WTC11 (cell line): ENCODE results near the gene SLC17A5. TPM values are rescaled to one million over a fixed set of nuclear protein-coding genes. Genes with fewer than 3 reads are reported as not detected.

Source experiments
- ATAC-seq: fragments of 200-7000 bp; cut with Tn5 transposase; 2 replicates; pipeline ENCODE4 v1.10.0; 2021; ENCODE audit warnings: mild to moderate bottlenecking, moderate library complexity
- CTCF ChIA-PET: fragments of 300-600 bp; sonication (Branson Sonifier 250); formaldehyde crosslinking; loops from one replicate; lab custom pipeline; 2021; ENCODE audit warnings: antibody characterized with exemption; lab: Charles Lee
- POLR2A ChIA-PET: fragments of 350-600 bp; sonication (Branson Sonifier 250); formaldehyde crosslinking; loops from one replicate; lab custom pipeline; 2021; ENCODE audit warnings: antibody characterized with exemption; lab: Charles Lee
- DNase-seq: peaks from one replicate; pipeline ENCODE4 v3.0.0; 2021; ENCODE audit warnings: low spot score
- H3K27ac Mint-ChIP-seq: 2 replicates; pipeline ENCODE4 v1.8.0; 2021; ENCODE audit warnings: mixed read lengths
- H3K27me3 Mint-ChIP-seq: 2 replicates; pipeline ENCODE4 v1.8.0; 2021; ENCODE audit warnings: low read depth, mild to moderate bottlenecking, moderate library complexity, mixed read lengths
- H3K36me3 Mint-ChIP-seq: 2 replicates; pipeline ENCODE4 v1.8.0; 2021; ENCODE audit warnings: mixed read lengths
- H3K4me1 Mint-ChIP-seq: 2 replicates; pipeline ENCODE4 v1.8.0; 2022; ENCODE audit warnings: mixed read lengths
- H3K4me3 Mint-ChIP-seq: 2 replicates; pipeline ENCODE4 v1.8.0; 2021; ENCODE audit warnings: mild to moderate bottlenecking, moderate library complexity, mixed read lengths
- H3K9me3 Mint-ChIP-seq: 2 replicates; pipeline ENCODE4 v1.8.0; 2021; ENCODE audit warnings: mixed read lengths
- ATF3 ChIP-seq: sonication (generic); formaldehyde crosslinking; conservative IDR thresholded peaks from 2 replicates; pipeline ENCODE4 v1.8.1; 2022; ENCODE audit warnings: mild to moderate bottlenecking, missing genetic modification reagents
- ATF6 ChIP-seq: sonication (generic); formaldehyde crosslinking; IDR thresholded peaks from 2 replicates; pipeline ENCODE4 v1.8.1; 2023; ENCODE audit warnings: mild to moderate bottlenecking, missing genetic modification reagents
- CDX4 ChIP-seq: fragments of 250-450 bp; sonication (Bioruptor Pico); IDR thresholded peaks from 2 replicates; pipeline ENCODE4 v1.9.0; 2021; ENCODE audit warnings: moderate library complexity, mild to moderate bottlenecking, inconsistent platforms, borderline replicate concordance
- CREM ChIP-seq: sonication (generic); formaldehyde crosslinking; IDR thresholded peaks from 2 replicates; pipeline ENCODE4 v1.8.1; 2022; ENCODE audit warnings: mild to moderate bottlenecking, missing genetic modification reagents, moderate library complexity
- CTCF ChIP-seq: fragments of 200-600 bp; IDR thresholded peaks from 2 replicates; pipeline ENCODE4 v1.8.0; 2022; ENCODE audit warnings: antibody characterized with exemption
- ELF4 ChIP-seq: sonication (generic); formaldehyde crosslinking; IDR thresholded peaks from 2 replicates; pipeline ENCODE4 v1.8.1; 2022; ENCODE audit warnings: low read depth, mild to moderate bottlenecking, moderate library complexity, missing genetic modification reagents
- EMX1 ChIP-seq: fragments of 250-450 bp; sonication (Bioruptor Pico); IDR thresholded peaks from 2 replicates; pipeline ENCODE4 v1.8.0; 2021; ENCODE audit warnings: mild to moderate bottlenecking
- ERG ChIP-seq: fragments of 250-450 bp; sonication (Bioruptor Pico); IDR thresholded peaks from 2 replicates; pipeline ENCODE4 v1.8.0; 2021; ENCODE audit warnings: mild to moderate bottlenecking
- ESRRA ChIP-seq: sonication (generic); formaldehyde crosslinking; IDR thresholded peaks from 2 replicates; pipeline ENCODE4 v1.8.1; 2022; ENCODE audit warnings: mild to moderate bottlenecking, missing genetic modification reagents, borderline replicate concordance
- GABPB1 ChIP-seq: sonication (generic); formaldehyde crosslinking; IDR thresholded peaks from 2 replicates; pipeline ENCODE4 v1.8.1; 2023; ENCODE audit warnings: mild to moderate bottlenecking, missing genetic modification reagents
- GRHL2 ChIP-seq: fragments of 250-450 bp; sonication (Bioruptor Pico); IDR thresholded peaks from 2 replicates; pipeline ENCODE4 v1.8.0; 2022; ENCODE audit warnings: mild to moderate bottlenecking, moderate library complexity; ENCODE audit not compliant: insufficient replicate concordance, severe bottlenecking
- IRF1 ChIP-seq: sonication (generic); formaldehyde crosslinking; IDR thresholded peaks from 2 replicates; pipeline ENCODE4 v1.8.0; 2023; ENCODE audit warnings: missing genetic modification reagents
- IRF2 ChIP-seq: sonication (generic); formaldehyde crosslinking; IDR thresholded peaks from 2 replicates; pipeline ENCODE4 v1.8.0; 2022; ENCODE audit warnings: low read depth, missing genetic modification reagents, borderline replicate concordance
- MYBL2 ChIP-seq: sonication (generic); formaldehyde crosslinking; IDR thresholded peaks from 2 replicates; pipeline ENCODE4 v1.8.1; 2023; ENCODE audit warnings: mild to moderate bottlenecking, moderate library complexity, missing genetic modification reagents
- NR3C1 ChIP-seq: sonication (generic); formaldehyde crosslinking; conservative IDR thresholded peaks from 2 replicates; pipeline ENCODE4 v1.8.1; 2023; ENCODE audit warnings: low read depth, mild to moderate bottlenecking, missing genetic modification reagents
- OVOL2 ChIP-seq: fragments of 250-450 bp; sonication (Bioruptor Pico); IDR thresholded peaks from 2 replicates; pipeline ENCODE4 v1.9.0; 2021; ENCODE audit warnings: mild to moderate bottlenecking, borderline replicate concordance
- SMAD3 ChIP-seq: sonication (generic); formaldehyde crosslinking; IDR thresholded peaks from 2 replicates; pipeline ENCODE4 v1.8.0; 2022; ENCODE audit warnings: missing genetic modification reagents, mild to moderate bottlenecking, borderline replicate concordance
- SMAD4 ChIP-seq: sonication (generic); formaldehyde crosslinking; IDR thresholded peaks from 2 replicates; pipeline ENCODE4 v1.8.0; 2022; ENCODE audit warnings: mild to moderate bottlenecking, missing genetic modification reagents
- STAT6 ChIP-seq: sonication (generic); formaldehyde crosslinking; conservative IDR thresholded peaks from 2 replicates; pipeline ENCODE4 v1.8.1; 2023; ENCODE audit warnings: mild to moderate bottlenecking, low read depth, missing genetic modification reagents, moderate library complexity
- TEAD1 ChIP-seq: sonication (generic); formaldehyde crosslinking; IDR thresholded peaks from 2 replicates; pipeline ENCODE4 v1.8.0; 2022; ENCODE audit warnings: mild to moderate bottlenecking, missing genetic modification reagents
- ZMAT4 ChIP-seq: fragments of 250-450 bp; sonication (Bioruptor Pico); IDR thresholded peaks from 2 replicates; pipeline ENCODE4 v1.9.0; 2021; ENCODE audit warnings: mild to moderate bottlenecking
- ZNF138 ChIP-seq: sonication (generic); formaldehyde crosslinking; conservative IDR thresholded peaks from 2 replicates; pipeline ENCODE4 v1.8.1; 2022; ENCODE audit warnings: mild to moderate bottlenecking, moderate library complexity, missing genetic modification reagents
- ZNF219 ChIP-seq: sonication (generic); formaldehyde crosslinking; IDR thresholded peaks from 2 replicates; pipeline ENCODE4 v1.8.0; 2023; ENCODE audit warnings: missing genetic modification reagents, mild to moderate bottlenecking, borderline replicate concordance
- ZNF232 ChIP-seq: sonication (generic); formaldehyde crosslinking; IDR thresholded peaks from 2 replicates; pipeline ENCODE4 v1.8.0; 2022; ENCODE audit warnings: mild to moderate bottlenecking, missing genetic modification reagents
- ZNF416 ChIP-seq: fragments of 250-450 bp; sonication (Bioruptor Pico); IDR thresholded peaks from 2 replicates; pipeline ENCODE4 v1.9.0; 2021; ENCODE audit warnings: mild to moderate bottlenecking, inconsistent platforms
- total RNA-seq: library from RNA; stranded (reverse); gene quantifications from 3 replicates; pipeline ENCODE4 v1.2.3, GENCODE V29; 2021

Gene SLC17A5
- total RNA-seq, 1 experiment from 2014 or later = 9.3 TPM

GRCh38 chr6:73644030-73644429 lies 9.8 kb downstream of the SLC17A5 start:
- H3K36me3 Mint-ChIP-seq = peaks cover 17% of the 10 kb centered on the region
- no peak overlapping the region for H3K4me3 Mint-ChIP-seq
- DNase-seq = no peak
- no peaks in the 10 kb centered on the region for H3K27me3 Mint-ChIP-seq
- no peak for ATAC-seq
- no peak overlapping the region for H3K27ac Mint-ChIP-seq
- no peaks in the 10 kb centered on the region for H3K9me3 Mint-ChIP-seq
- POLR2A ChIA-PET = no interaction called here
- TF ChIP-seq IRF2 (CRISPR knock-in tag) (no peak), ZNF232 (CRISPR knock-in tag) (no peak), CTCF (no peak), TEAD1 (no peak), ZNF416 (no peak), SMAD4 (CRISPR knock-in tag) (no peak)
- TF ChIP-seq, all 79 proteins: peak for 0
- H3K4me1 Mint-ChIP-seq = peaks cover 11% of the 10 kb centered on the region
- CTCF ChIA-PET = interaction anchor here (0.6 kb wide), 1 partner anchor 9 kb away, joined by 3 read pairs; no protein-coding TSS in a partner anchor

GRCh38 chr6:73642530-73642929 lies 11.3 kb downstream of the SLC17A5 start:
- H3K27ac Mint-ChIP-seq = 0 out of 2 replicates have a peak overlapping the region, but pooled peaks have one; percentile 33
- peaks cover 11% of the 10 kb centered on the region for H3K4me1 Mint-ChIP-seq
- ChIA-PET CTCF (interaction anchor here (2.0 kb wide), 1 partner anchor 10 kb away, joined by 8 read pairs; no protein-coding TSS in a partner anchor), POLR2A (no interaction called here)
- H3K4me3 Mint-ChIP-seq = no peak overlapping the region
- TF ChIP-seq IRF1 = no peak
- no peak for TF ChIP-seq STAT6 (CRISPR knock-in tag)
- TF ChIP-seq CDX4 (CRISPR knock-in tag) = no peak
- TF ChIP-seq ATF3 (CRISPR knock-in tag) = no peak
- TF ChIP-seq ZNF219 (CRISPR knock-in tag) = no peak
- TF ChIP-seq MYBL2 (CRISPR knock-in tag) = no peak
- TF ChIP-seq ELF4 (CRISPR knock-in tag) = no peak
- TF ChIP-seq ESRRA (CRISPR knock-in tag) = no peak
- TF ChIP-seq SMAD3 (CRISPR knock-in tag) = no peak
- no peak for TF ChIP-seq EMX1 (CRISPR knock-in tag)
- no peak for TF ChIP-seq CREM
- no peak for TF ChIP-seq OVOL2 (CRISPR knock-in tag)
- TF ChIP-seq GABPB1 (CRISPR knock-in tag) = no peak
- TF ChIP-seq NR3C1 (CRISPR knock-in tag) = no peak
- no peak for TF ChIP-seq ZMAT4
- no peak for TF ChIP-seq GRHL2 (CRISPR knock-in tag)
- TF ChIP-seq ATF6 (CRISPR knock-in tag) = no peak
- TF ChIP-seq ZNF138 (CRISPR knock-in tag) = no peak
- TF ChIP-seq ERG (CRISPR knock-in tag) = no peak
- DNase-seq (no peak), ATAC-seq (no peak)
- H3K27me3 Mint-ChIP-seq = no peaks in the 10 kb centered on the region
- H3K36me3 Mint-ChIP-seq = peaks cover 17% of the 10 kb centered on the region
- no peaks in the 10 kb centered on the region for H3K9me3 Mint-ChIP-seq
